ENCODE measurements around the gene SPTBN1.
A peak's percentile ranks its signal among the peaks of the same experiment; 100 is the strongest.

SPTBN1 gene

DNA sequence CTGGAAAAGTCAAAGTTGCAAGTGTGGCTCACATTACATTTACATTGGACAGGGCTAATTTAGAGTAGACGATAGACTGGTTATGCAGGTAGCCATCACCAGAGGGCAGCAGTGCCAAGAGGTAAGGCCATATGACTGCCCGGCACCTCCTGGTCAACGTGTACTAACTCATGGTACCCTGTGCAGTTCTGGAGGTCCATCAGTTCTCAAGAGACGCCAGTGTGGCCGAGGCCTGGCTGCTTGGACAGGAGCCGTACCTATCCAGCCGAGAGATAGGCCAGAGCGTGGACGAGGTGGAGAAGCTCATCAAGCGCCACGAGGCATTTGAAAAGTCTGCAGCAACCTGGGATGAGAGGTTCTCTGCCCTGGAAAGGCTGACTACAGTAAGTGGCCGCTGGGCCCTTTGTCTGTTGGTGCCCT, 201.5 kb downstream of the SPTBN1 start:
- TF ChIP-seq CTCF (conservative IDR thresholded peaks at IDR 0.05; ENCODE audit: control insufficient read depth, insufficient read depth, low read depth, low read length), result peak; percentile 64
- DNase-seq (ENCODE audit: low read depth), result peak; percentile 59
- H3K4me3 ChIP-seq (ENCODE audit: control insufficient read depth, low read depth, low read length), result no peak overlapping the region

GRCh38 chr2:54658564-54659071, 202.5 kb downstream of the SPTBN1 start:
- DNase-seq (ENCODE audit: low read depth), result peak; percentile 74
- H3K4me3 ChIP-seq (ENCODE audit: control insufficient read depth, low read depth, low read length), result no peak overlapping the region
- TF ChIP-seq CTCF (conservative IDR thresholded peaks at IDR 0.05; ENCODE audit: control insufficient read depth, insufficient read depth, low read depth, low read length), result no peak

DNA sequence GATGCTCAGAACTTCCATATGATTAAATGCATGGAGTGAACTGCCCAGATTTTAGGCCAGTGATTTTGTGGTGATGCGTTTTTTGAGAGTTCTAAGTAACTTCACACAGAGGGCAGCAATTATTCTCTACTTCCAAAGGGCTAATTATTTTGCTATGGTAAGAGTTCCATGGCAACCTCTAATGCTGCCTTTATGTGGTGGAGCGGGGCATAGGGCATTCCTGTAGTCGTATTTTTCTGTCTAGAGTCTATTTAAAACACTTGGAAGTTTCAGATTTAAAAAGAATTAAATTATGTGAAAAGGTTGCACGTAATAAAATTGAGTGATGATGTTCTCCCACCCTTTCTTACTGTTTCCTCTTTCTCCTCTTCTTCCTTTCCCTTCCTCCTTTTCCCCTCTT, 203.4 kb downstream of the SPTBN1 start:
- H3K4me3 ChIP-seq (ENCODE audit: control insufficient read depth, low read depth, low read length), result no peak overlapping the region
- no peak for TF ChIP-seq CTCF (conservative IDR thresholded peaks at IDR 0.05; ENCODE audit: control insufficient read depth, insufficient read depth, low read depth, low read length)
- no peak for DNase-seq (ENCODE audit: low read depth)

- DNase-seq (ENCODE audit: low read depth), result no peak
- no peak overlapping the region for H3K4me3 ChIP-seq (ENCODE audit: control insufficient read depth, low read depth, low read length)
- TF ChIP-seq CTCF (conservative IDR thresholded peaks at IDR 0.05; ENCODE audit: control insufficient read depth, insufficient read depth, low read depth, low read length), result peak; percentile 3
These were observed 204.6 kb downstream of the SPTBN1 start for GRCh38 chr2:54660752-54661151.

- TF ChIP-seq CTCF (conservative IDR thresholded peaks at IDR 0.05; ENCODE audit: control insufficient read depth, insufficient read depth, low read depth, low read length), result no peak
- no peak overlapping the region for H3K4me3 ChIP-seq (ENCODE audit: control insufficient read depth, low read depth, low read length)
- no peak for DNase-seq (ENCODE audit: low read depth)
These were observed 207.4 kb downstream of the SPTBN1 start for GRCh38 chr2:54663424-54664030.

DNA sequence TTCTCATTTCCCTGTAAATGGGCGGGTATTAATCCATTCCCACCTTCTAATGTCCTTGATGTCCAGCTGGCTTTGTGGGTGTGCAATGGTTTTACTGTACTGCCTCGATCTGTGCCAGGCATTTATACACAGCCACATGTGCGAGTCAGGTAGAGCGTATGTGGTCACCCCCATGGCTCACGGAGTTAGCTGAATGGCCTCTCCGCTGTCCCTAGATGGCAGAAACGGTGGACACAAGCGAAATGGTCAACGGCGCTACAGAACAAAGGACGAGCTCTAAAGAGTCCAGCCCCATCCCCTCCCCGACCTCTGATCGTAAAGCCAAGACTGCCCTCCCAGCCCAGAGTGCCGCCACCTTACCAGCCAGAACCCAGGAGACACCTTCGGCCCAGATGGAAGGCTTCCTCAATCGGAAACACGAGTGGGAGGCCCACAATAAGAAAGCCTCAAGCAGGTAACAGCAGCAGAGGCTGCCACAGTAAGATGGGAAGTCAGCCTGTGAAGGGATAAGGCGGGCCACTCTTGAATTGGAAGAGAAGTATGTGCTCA, 208.2 kb downstream of the SPTBN1 start:
- no peak for DNase-seq (ENCODE audit: low read depth)
- H3K4me3 ChIP-seq (ENCODE audit: control insufficient read depth, low read depth, low read length), result no peak overlapping the region
- no peak for TF ChIP-seq CTCF (conservative IDR thresholded peaks at IDR 0.05; ENCODE audit: control insufficient read depth, insufficient read depth, low read depth, low read length)
